Left ventricle myocardium inferior (tissue), 1 donor: ENCODE results near the gene LCE7A. TPM values are rescaled to one million over a fixed set of nuclear protein-coding genes. Genes with fewer than 3 reads are reported as not detected.

Experiments used
- DNase-seq: peaks from one replicate; pipeline ENCODE4 v3.0.0-alpha.2; 2020
- H3K27ac ChIP-seq: fragments of 200-600 bp; replicated peaks from 2 replicates; pipeline ENCODE4 v1.8.0; 2021
- H3K27me3 ChIP-seq: fragments of 200-600 bp; 2 replicates; pipeline ENCODE4 v1.8.0; 2021; ENCODE audit warnings: low read depth
- H3K36me3 ChIP-seq: fragments of 200-600 bp; 2 replicates; pipeline ENCODE4 v1.8.0; 2021
- H3K4me1 ChIP-seq: fragments of 200-600 bp; 2 replicates; pipeline ENCODE4 v1.8.0; 2021
- H3K4me3 ChIP-seq: fragments of 200-600 bp; 2 replicates; pipeline ENCODE4 v1.8.0; 2021; ENCODE audit warnings: mild to moderate bottlenecking, moderate library complexity
- H3K9me3 ChIP-seq: fragments of 200-600 bp; replicated peaks from 2 replicates; pipeline ENCODE4 v1.8.0; 2021
- CTCF ChIP-seq: fragments of 200-600 bp; IDR thresholded peaks from 2 replicates; pipeline ENCODE4 v1.8.0; 2021; ENCODE audit warnings: antibody characterized with exemption, mild to moderate bottlenecking, borderline replicate concordance
- intact Hi-C: fragments of 100-400 bp; cut with micrococcal nuclease; formaldehyde crosslinking; loops from one replicate; pipeline ENCODE4 v1.11.0; 2022
- total RNA-seq: library from RNA; stranded (reverse); fragmentation: NEBNext Ultra II Directional; extraction: Animal tissue kit (Norgen Biotek cat#: 25700); gene quantifications from one replicate; pipeline ENCODE4 v1.2.1, GENCODE V29; 2021
- donor health status: DM: no; HTN: yes; CAD: no; lungs with severe emphysema.

LCE7A gene
- total RNA-seq, 1 donor from 2014 or later = not detected

- H3K36me3 ChIP-seq = no peaks in the 10 kb centered on the region
- no peak for DNase-seq
- no peak overlapping the region for H3K4me3 ChIP-seq
- no peaks in the 10 kb centered on the region for H3K4me1 ChIP-seq
- H3K27ac ChIP-seq = no peak overlapping the region
- TF ChIP-seq CTCF = no peak
- peaks cover 4% of the 10 kb centered on the region for H3K9me3 ChIP-seq
- no peaks in the 10 kb centered on the region for H3K27me3 ChIP-seq
- intact Hi-C loops = no loop called here
Observed at GRCh38 chr1:152884966-152885624, 25.3 kb downstream of the LCE7A start.

GRCh38 chr1:152886085-152886484 lies 26.3 kb downstream of the LCE7A start:
- H3K36me3 ChIP-seq = no peaks in the 10 kb centered on the region
- no peak for TF ChIP-seq CTCF
- peaks cover 8% of the 10 kb centered on the region for H3K9me3 ChIP-seq
- no peak overlapping the region for H3K4me3 ChIP-seq
- no peaks in the 10 kb centered on the region for H3K27me3 ChIP-seq
- intact Hi-C loops = no loop called here
- no peaks in the 10 kb centered on the region for H3K4me1 ChIP-seq
- no peak for DNase-seq
- no peak overlapping the region for H3K27ac ChIP-seq

- H3K27me3 ChIP-seq = no peaks in the 10 kb centered on the region
- intact Hi-C loops = no loop called here
- H3K9me3 ChIP-seq = peaks cover 10% of the 10 kb centered on the region
- H3K36me3 ChIP-seq = no peaks in the 10 kb centered on the region
- no peak overlapping the region for H3K4me3 ChIP-seq
- DNase-seq = no peak
- no peak for TF ChIP-seq CTCF
- no peak overlapping the region for H3K27ac ChIP-seq
- H3K4me1 ChIP-seq = no peaks in the 10 kb centered on the region
Observed at GRCh38 chr1:152886758-152887409, 27.1 kb downstream of the LCE7A start.

- intact Hi-C loops = no loop called here
- no peak overlapping the region for H3K4me3 ChIP-seq
- DNase-seq = no peak
- H3K9me3 ChIP-seq = peaks cover 10% of the 10 kb centered on the region
- H3K36me3 ChIP-seq = no peaks in the 10 kb centered on the region
- H3K4me1 ChIP-seq = no peaks in the 10 kb centered on the region
- H3K27me3 ChIP-seq = no peaks in the 10 kb centered on the region
- TF ChIP-seq CTCF = no peak
- H3K27ac ChIP-seq = no peak overlapping the region
Observed at GRCh38 chr1:152888126-152888525, 28.3 kb downstream of the LCE7A start.

GRCh38 chr1:152899027-152899426 lies 39.2 kb downstream of the LCE7A start:
- no peaks in the 10 kb centered on the region for H3K4me1 ChIP-seq
- no peak overlapping the region for H3K27ac ChIP-seq
- no peak overlapping the region for H3K4me3 ChIP-seq
- intact Hi-C loops = no loop called here
- H3K36me3 ChIP-seq = no peaks in the 10 kb centered on the region
- H3K27me3 ChIP-seq = peaks cover 16% of the 10 kb centered on the region
- DNase-seq = no peak
- TF ChIP-seq CTCF = no peak
- no peaks in the 10 kb centered on the region for H3K9me3 ChIP-seq
